Measurements from ENCODE around the gene IPO9. TPM values are rescaled to one million over a fixed set of nuclear protein-coding genes. Genes with fewer than 3 reads are reported as not detected.

IPO9 gene
- total and polyA plus RNA-seq, 8 donors, result 12.4 to 21.2 (median 16.3) TPM

DNA sequence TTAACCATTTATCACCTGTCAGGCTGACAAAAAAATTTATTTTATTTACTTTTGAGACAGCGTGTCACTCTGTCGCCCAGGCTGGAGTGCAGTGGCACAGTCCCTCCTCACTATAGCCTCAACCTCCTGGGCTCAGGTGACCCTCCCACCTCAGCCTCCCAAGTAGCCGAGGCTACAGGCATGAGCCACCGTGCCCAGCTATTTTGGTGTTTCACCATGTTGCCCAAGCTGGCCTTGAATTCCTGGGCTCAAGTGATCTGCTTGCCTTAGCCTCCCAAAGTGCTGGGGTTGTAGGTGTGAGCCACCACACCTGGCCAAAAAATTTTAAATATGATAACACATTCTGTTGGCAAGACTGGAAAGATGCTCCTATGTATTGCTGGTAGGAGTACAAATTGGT, 11.1 kb downstream of the IPO9 start:
- DNase-seq, result no peak
- ATAC-seq, result no peak
- TF ChIP-seq, protein P1, sequence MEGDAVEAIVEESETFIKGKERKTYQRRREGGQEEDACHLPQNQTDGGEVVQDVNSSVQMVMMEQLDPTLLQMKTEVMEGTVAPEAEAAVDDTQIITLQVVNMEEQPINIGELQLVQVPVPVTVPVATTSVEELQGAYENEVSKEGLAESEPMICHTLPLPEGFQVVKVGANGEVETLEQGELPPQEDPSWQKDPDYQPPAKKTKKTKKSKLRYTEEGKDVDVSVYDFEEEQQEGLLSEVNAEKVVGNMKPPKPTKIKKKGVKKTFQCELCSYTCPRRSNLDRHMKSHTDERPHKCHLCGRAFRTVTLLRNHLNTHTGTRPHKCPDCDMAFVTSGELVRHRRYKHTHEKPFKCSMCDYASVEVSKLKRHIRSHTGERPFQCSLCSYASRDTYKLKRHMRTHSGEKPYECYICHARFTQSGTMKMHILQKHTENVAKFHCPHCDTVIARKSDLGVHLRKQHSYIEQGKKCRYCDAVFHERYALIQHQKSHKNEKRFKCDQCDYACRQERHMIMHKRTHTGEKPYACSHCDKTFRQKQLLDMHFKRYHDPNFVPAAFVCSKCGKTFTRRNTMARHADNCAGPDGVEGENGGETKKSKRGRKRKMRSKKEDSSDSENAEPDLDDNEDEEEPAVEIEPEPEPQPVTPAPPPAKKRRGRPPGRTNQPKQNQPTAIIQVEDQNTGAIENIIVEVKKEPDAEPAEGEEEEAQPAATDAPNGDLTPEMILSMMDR (IDR thresholded peaks at IDR 0.05), result no peak
- WGBS, 2 donors, result 98% methylated on average over 4 of the region's 4 CpGs
- Histone ChIP-seq H3K9me3 (no peaks in the 10 kb centered on the region), H3K4me3 (no peak overlapping the region), H3K27me3 (no peaks in the 10 kb centered on the region), H3K36me3 (no peaks in the 10 kb centered on the region), H3K4me1 (no peaks in the 10 kb centered on the region), H3K27ac (no peak overlapping the region)
- intact Hi-C loops (cut with DNase I), result no loop called here
- no peak for FAIRE-seq

DNA sequence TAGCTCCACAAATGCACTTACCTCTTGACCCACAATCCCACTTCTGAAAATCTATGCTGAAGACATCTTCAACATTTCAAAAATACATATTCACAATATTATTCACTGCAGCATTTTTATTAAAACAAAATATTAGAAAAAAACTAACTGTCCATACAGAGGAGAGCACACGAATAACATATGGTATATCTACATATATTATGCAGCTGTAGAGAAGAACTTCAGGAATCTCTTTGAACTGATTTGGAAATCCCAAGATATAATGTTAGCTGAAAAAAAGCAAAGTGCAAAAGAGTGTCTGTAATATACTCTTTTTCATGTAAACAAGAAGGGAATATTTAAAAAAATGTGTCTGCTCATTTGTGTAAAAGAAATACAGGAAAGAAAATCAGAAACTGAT, 11.5 kb downstream of the IPO9 start:
- H3K4me1 ChIP-seq, result no peaks in the 10 kb centered on the region
- no peak for DNase-seq
- TF ChIP-seq, protein P1 (IDR thresholded peaks at IDR 0.05), result no peak
- H3K36me3 ChIP-seq, result no peaks in the 10 kb centered on the region
- 94 to 100% methylated on average over 1 of the region's 1 CpG for WGBS, 2 donors
- H3K9me3 ChIP-seq, result no peaks in the 10 kb centered on the region
- ATAC-seq, result no peak
- no peak for FAIRE-seq
- no peak overlapping the region for H3K27ac ChIP-seq
- no peaks in the 10 kb centered on the region for H3K27me3 ChIP-seq
- intact Hi-C loops (cut with DNase I), result no loop called here
- H3K4me3 ChIP-seq, result no peak overlapping the region

DNA sequence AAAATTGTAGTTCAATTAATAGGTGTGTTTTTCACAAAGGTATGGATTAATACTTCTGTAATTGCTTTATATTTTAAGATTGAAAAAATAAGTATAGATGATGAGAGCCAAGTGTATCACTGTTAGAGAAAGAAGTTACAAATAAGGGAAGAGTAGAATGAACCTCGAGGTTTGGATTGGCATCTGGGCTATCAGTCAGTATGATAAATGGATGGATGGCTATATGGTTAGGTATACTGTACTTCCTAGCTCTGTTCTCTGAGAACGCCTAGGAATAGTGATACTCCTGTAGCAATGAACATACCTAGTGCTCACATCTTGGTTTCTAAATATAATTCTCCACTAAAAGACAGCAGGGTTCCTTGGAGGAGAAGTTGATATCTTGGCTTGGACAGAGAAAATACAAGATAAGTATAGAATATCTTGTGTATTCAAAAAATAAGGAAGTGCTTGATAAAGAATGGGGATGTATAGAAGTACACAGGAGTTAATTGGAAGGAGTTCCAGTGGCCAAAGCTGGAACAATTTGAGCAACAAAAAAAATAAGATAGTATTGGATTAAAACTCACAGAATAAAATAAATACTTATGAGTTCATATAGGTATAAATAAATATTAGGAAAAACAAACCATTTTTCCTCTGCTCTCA, 12.4 kb downstream of the IPO9 start:
- Histone ChIP-seq H3K4me1 (no peaks in the 10 kb centered on the region), H3K4me3 (no peak overlapping the region), H3K9me3 (no peaks in the 10 kb centered on the region), H3K27ac (no peak overlapping the region), H3K36me3 (no peaks in the 10 kb centered on the region), H3K27me3 (no peaks in the 10 kb centered on the region)
- ATAC-seq (no peak), DNase-seq (no peak), FAIRE-seq (no peak)
- TF ChIP-seq, protein P1 (IDR thresholded peaks at IDR 0.05), result no peak
- intact Hi-C loops (cut with DNase I), result no loop called here
- 75 to 80% methylated on average over 2 of the region's 2 CpGs for WGBS, 2 donors

DNA sequence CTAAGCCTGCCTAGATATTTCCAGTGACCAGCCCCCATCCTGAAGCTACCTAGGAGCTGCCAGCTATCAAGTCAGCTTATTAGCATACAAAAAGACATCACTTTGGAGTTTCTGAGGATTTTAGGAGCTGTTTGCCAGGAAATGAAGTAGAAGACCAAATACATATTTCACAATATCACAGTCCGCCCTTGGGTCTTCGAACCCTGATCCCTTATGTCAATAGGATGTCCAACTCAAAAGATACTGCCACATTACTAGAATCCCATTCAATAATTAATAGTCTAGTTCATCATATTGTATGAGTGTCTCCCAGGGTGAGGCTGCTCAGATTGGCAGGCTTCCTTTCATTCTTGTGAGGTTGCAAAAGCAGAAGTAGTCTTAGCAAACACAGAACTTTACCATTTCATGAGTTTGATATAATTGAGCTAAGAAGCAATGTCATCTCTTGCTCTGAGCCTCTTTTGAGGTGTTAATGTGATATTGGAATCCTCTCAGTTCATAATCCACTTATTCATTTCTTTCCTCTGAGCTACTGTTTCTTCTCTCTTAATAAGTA, 13.6 kb downstream of the IPO9 start:
- H3K27ac ChIP-seq, result no peak overlapping the region
- H3K27me3 ChIP-seq, result no peaks in the 10 kb centered on the region
- intact Hi-C loops (cut with DNase I), result no loop called here
- no peak for FAIRE-seq
- H3K4me3 ChIP-seq, result no peak overlapping the region
- no peaks in the 10 kb centered on the region for H3K9me3 ChIP-seq
- no peak for ATAC-seq
- H3K4me1 ChIP-seq, result no peaks in the 10 kb centered on the region
- TF ChIP-seq, protein P1 (IDR thresholded peaks at IDR 0.05), result no peak
- no peak for DNase-seq
- 77 to 83% methylated on average over 2 of the region's 2 CpGs for WGBS, 2 donors
- H3K36me3 ChIP-seq, result peaks cover 0 to under 1% (median 0%) of the 10 kb centered on the region in 3 donors

DNA sequence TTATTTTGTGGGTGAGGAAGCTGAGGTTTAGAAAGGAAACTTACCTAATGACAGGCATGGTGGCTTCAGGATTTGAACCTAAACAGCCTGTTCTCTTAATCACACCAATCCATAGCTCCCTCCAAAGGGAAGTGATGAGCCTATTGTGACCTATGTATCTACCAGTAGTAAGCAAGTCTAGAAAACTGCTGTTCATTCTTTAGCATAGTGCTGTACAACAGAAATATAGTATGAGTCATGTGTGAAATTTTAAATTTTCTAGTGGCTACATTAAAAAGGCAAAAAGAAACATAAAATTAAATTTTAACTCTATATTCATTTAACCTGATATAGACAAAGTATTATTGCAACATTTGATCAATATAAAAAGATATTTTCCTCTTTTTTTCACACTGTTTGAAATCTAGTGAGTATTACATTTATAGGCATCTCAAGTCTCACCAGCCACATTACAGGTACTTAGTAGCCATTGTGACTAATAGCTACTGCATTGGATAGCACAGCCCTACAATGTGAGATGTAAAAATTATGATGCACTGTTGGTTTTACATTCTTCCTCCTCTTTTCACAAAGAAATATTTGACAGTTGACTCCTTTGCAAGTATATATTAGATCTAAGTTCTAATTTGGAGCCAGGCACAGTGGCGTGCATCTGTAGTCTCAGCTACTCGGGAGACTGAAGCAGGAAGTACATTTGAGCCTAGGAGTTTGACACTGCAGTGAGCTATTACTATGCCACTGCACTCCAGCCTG, 16.6 kb downstream of the IPO9 start:
- Histone ChIP-seq H3K4me3 (no peak overlapping the region), H3K9me3 (no peaks in the 10 kb centered on the region), H3K27ac (no peak overlapping the region), H3K27me3 (no peaks in the 10 kb centered on the region), H3K4me1 (no peaks in the 10 kb centered on the region), H3K36me3 (peaks cover 0 to 4% (median 3%) of the 10 kb centered on the region in 3 donors)
- no peak for DNase-seq
- ATAC-seq, result no peak
- TF ChIP-seq, protein P1 (IDR thresholded peaks at IDR 0.05), result no peak
- FAIRE-seq, result no peak
- intact Hi-C loops (cut with DNase I), result no loop called here
- WGBS, 2 donors, result 77 to 85% methylated on average over 2 of the region's 2 CpGs
